Testis (tissue), 2 donors: ENCODE measurements around the gene PRCP.

ENCODE experiments used
- POLR2A ChIP-seq: fragments of 450-650 bp; IDR thresholded peaks from one replicate; pipeline ENCODE4 v1.6.1; 2017; ENCODE audit warnings: antibody characterized with exemption, mild to moderate bottlenecking, moderate library complexity
- TF ChIP-seq, protein P1 (sequence below), 3 experiments: fragments of 450-650 bp in 2 of 3; fragments of 200-600 bp in 1 of 3; sonication (generic) in 1 of 3; IDR thresholded peaks; one replicate each; pipeline ENCODE4 v1.5.1; 2016 to 2019; ENCODE audit warnings: antibody characterized with exemption in 3 of 3, mild to moderate bottlenecking in 2 of 3, moderate library complexity in 1 of 3

DNA sequence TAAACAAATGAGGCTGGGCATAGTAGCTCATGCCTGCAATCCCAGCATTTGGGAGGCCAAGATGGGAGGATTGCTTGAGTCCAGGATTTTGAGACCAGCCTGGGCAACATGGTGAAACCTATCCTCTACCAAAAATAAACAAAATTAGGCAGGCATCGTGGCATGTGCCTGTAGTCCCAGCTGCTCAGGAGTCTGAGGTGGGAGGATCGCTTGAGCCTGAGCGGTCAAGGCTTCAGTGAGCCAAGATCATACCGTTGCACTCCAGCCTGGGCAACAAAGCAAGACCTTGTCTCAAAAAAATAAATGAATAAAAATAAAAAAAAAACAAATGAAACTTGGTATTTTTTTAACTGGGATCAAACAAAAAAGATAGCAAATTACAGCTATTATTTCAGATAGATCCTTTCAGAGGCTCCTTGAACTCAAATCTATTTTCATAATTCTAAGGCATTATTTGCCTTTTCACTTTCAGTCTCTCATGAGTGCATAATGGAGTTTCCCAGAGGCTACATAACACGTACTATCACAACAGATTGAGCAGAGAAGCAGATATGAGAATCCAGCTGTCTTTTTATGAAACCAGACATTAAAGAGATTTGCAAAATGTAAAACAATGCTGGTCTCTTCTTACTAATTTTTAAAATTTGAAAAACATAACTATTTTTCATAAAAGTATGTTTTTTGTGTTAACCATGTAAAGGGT lies 24.4 kb upstream of the PRCP start:
- TF ChIP-seq, protein P1, sequence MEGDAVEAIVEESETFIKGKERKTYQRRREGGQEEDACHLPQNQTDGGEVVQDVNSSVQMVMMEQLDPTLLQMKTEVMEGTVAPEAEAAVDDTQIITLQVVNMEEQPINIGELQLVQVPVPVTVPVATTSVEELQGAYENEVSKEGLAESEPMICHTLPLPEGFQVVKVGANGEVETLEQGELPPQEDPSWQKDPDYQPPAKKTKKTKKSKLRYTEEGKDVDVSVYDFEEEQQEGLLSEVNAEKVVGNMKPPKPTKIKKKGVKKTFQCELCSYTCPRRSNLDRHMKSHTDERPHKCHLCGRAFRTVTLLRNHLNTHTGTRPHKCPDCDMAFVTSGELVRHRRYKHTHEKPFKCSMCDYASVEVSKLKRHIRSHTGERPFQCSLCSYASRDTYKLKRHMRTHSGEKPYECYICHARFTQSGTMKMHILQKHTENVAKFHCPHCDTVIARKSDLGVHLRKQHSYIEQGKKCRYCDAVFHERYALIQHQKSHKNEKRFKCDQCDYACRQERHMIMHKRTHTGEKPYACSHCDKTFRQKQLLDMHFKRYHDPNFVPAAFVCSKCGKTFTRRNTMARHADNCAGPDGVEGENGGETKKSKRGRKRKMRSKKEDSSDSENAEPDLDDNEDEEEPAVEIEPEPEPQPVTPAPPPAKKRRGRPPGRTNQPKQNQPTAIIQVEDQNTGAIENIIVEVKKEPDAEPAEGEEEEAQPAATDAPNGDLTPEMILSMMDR (IDR thresholded peaks at IDR 0.05): no peak
- no peak for TF ChIP-seq POLR2A
